Subcutaneous adipose tissue (tissue), 4 donors: ENCODE measurements around the gene ARL6IP5. TPM values are rescaled to one million over a fixed set of nuclear protein-coding genes. Genes with fewer than 3 reads are reported as not detected.

Experiments
- CTCF ChIP-seq: fragments of 450-650 bp; IDR thresholded peaks from one replicate; pipeline ENCODE4 v1.5.1; 2016; ENCODE audit warnings: low read depth, mild to moderate bottlenecking, control low read depth, antibody characterized with exemption, moderate library complexity
- total RNA-seq, 4 donors: library from RNA; depleted of rRNA; stranded (reverse); fragments of >200 nt; gene quantifications; one replicate each; pipeline ENCODE4 v1.1.0, GENCODE V29; 2016

ARL6IP5 gene
- total RNA-seq, 4 donors from 2014 or later = 162 to 329 (median 264) TPM

GRCh38 chr3:69126216-69126615 lies 41.5 kb downstream of the ARL6IP5 start:
- TF ChIP-seq CTCF = no peak

DNA sequence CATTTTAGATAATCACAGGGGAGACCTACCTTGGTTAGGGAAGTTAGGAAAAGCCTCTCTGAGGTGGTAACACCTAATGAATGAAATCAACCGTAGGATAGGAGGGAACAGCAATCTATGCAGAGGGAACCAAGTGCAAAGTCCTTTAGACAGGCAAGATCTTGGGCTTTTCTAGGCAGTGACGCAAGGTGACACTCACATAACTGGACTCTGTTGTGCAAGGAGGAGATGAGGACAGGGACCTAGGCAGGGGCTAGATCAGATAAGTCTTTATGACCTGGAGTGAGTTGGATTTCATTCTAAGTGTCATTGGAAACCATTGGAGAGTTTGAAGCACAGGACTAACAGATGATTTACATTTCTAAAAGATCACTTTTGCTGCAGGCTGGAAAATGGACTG lies 42.3 kb downstream of the ARL6IP5 start:
- no peak for TF ChIP-seq CTCF

DNA sequence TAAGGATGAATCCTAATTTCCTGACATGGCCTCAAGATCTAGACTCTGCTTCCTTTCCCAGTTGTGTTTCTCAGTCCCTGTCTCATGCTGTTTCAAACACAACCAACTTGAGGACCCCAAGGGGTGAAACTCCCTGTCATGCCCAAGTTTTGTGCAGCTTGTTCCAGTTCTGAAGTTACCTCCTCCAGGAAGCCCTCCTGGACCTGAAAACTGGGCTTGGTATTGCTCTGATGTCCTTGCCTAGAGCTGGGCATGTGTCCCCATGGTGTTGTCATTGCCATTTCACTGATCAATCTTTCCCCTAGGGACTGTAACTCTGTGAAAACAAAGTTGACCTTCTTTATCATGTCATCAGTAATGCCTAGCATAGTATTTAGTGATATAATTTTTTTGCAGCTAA lies 43.8 kb downstream of the ARL6IP5 start:
- no peak for TF ChIP-seq CTCF

DNA sequence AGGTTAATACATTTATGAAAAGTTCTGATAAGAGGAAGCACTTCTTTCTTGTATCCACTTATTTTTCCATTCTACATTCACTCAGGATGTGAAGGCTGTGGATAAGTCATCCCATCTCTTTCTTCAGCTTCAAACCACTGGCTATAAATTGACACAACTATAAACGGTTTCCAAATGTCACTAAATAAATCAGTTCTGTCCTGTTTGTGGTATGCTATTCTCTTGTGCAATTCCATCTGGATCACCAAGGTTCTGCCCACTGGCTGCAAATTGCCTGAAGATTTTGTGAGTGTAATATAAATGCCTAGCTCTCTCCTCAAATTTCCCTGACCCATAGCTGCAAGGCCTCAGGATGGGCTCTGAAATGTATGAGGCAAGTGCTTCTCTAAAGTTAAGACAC lies 44.8 kb downstream of the ARL6IP5 start:
- TF ChIP-seq CTCF = no peak

- TF ChIP-seq CTCF = no peak
These were observed 46.0 kb downstream of the ARL6IP5 start for GRCh38 chr3:69130689-69131088.

GRCh38 chr3:69137005-69137404 lies 52.3 kb downstream of the ARL6IP5 start:
- no peak for TF ChIP-seq CTCF

DNA sequence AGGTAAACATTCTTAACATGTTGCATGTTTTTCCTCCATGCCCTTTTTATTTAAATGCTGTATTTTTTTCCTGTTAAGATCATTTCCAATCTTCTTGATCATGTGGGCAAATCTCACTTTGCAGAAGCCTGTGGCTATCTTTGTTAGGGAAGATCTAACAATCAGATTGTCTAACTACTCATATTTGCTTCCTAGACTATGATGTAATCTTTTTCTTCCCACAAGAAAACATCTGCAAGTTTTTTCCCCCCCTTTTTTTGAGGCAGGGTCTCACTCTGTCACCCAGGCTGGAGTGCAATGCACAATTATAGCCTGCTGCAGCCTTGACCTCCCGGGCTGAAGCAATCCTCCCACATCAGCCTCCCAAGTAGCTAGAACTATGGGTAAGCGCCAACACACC lies 52.7 kb downstream of the ARL6IP5 start:
- no peak for TF ChIP-seq CTCF
